Measurements from ENCODE around the gene ATP6V1B1.

The ATP6V1B1 gene

DNA sequence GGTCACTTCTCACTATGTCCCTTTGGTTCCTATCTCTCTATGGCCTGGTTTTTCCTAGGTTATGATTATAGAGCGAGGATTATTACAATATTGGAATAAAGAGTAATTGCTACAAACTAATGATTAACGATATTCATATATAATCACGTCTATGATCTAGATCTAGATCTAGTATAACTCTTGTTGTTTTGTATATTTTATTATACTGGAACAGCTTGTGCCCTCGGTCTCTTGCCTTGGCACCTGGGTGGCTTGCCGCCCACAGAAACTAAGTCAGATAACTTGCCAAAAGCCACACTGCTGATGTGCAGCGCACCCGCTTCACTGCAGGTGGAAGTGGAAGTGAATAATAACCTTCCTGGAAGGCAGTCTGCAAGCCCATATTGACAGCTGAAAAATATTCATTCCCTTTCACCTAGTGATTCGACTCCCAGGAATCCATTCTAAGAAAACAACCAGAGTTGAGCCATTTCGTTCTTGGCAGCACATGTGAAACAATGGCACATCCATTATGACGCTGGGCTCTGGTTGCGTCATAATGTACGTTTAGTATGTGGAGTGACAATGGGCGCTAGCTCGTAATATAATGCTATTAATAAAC lies 42.0 kb downstream of the ATP6V1B1 start:
- DNase-seq = peak; percentile 64 to 77

DNA sequence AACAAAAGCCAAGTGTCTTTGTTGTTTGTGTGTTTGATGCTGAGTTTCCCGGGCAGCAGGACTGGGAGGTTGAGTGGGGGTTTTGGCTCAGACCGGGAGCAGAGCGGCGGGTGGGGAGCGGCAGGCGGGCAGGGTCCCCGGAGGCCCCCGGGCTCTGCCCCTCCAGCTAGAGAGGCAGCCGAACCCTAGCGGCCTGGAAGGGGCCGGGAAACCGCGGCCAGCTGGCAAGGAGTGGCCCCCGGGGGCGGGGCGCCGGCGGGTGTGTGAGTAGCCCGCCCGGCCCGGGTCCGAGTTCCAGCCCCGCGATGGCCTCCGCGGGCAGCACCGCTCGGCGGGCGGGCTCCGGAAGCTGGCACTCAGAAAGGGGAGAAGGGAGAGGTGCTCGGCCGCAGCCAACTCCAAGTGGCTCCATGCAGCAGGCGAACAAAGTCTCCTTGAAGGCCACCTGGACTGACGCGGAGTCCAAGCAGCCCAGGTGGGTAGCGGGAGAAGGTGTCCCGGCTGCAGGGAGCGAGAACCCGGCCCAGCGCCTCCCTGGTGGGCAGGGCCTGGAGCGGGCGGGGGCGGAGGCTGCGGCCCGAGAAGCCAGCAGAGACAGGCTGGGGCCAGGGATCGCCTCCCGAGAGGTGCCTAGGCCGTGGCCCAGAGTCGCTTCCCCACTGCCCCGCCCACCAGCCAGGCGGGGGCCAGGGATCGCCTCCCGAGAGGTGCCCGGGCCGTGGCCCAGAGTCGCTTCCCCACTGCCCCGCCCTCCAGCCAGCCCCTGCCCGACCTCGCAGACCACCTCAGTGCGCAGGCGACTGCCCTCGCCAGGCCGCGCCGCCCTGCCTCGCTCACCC lies 42.9 kb downstream of the ATP6V1B1 start, which contains the start of gene ANKRD53:
Gene ANKRD53, plus strand, starts transcription at position 290 of the 839 bp plus-strand sequence. Its CDS starts 16 bp downstream, at position 306.
- DNase-seq = peak; percentile 16 to 21

DNA sequence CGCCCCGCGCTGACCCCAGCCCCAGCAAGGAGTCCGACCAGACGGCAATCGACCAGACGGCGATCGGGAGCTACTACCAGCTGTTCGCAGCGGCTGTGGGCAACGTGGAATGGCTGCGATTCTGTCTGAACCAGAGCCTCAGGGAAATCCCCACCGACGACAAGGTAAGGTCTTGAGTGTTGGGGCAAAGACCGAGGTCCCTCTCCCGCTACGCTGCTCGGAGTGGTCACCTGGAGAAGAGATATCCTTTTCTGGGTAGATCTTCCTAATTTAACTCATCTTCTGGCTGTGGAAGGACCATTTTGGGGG lies 43.4 kb downstream of the ATP6V1B1 start:
- no peak for DNase-seq

DNA sequence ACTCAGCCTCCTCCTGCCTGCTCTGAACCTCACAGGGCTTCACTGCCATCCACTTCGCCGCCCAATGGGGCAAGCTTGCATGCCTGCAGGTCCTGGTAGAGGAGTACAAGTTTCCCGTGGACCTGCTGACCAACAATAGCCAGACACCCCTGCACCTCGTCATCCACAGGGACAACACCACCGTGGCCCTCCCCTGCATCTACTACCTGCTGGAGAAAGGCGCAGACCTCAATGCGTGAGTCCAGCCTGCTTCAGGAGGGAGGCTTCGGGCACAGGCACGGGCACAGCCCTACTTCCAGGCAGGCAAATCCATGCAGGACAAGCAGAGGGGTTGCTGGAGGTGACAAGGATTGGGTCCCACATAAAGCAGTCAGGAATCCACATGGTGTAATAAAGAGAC lies 43.9 kb downstream of the ATP6V1B1 start:
- no peak for DNase-seq

DNA sequence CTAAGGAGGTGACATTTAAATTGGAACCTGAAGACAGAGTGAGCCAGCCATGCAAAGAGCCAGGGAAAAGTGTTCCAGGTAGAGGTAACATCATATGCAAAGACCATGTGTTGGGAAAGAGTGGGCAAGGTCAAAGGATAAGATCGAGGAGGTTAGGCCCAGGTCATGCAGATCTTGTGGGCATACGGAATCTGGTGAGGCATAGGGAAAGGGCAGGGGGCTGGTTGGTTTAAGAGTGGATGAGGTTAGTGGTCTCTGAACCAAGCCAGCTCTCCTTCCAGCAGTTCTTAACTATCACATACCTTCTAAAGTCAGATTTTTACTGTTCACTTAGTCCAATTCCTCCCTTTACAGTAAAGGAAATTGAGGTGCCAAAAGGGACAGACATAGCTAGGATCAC lies 45.7 kb downstream of the ATP6V1B1 start:
- DNase-seq = no peak

DNA sequence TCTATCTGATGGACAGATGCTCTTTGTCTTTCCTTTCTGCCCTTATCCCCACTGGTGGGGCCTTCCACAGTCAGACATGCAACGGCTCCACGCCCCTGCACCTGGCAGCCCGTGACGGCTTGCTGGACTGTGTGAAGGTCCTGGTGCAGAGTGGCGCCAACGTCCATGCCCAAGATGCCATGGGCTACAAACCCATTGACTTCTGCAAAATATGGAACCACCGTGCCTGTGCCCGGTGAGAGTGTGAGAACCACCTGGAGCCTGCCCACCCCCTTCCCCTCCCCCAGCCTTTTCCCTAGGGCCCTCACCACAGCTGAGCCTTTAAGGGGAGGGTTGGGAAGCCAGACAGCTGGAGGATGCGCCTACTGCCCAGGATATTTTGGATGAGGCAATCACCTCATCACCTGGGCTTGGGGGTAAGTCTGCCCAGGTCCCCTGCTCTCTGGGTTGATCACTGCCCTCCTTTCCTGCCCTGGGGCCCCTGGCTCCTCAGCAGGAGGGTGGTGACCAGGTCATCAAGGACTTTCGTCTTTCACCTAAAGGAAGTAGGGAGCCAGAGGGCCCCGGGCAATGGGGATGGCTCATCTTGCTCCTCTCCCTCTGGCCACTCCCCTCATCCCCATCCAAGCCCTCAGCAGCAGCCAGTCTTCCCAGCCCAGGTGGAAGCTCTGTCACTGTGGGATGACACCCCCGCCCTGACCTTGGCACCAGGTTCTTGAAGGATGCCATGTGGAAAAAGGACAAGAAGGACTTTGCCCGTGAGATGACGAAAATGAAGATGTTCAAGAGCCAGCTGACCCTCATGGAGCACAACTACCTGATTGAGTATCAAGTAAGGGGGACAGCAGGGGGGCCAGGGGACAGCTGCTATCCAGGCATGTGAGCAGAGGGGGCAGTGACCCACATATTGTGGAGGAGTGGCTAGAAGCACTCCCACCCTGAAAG lies 46.4 kb downstream of the ATP6V1B1 start:
- no peak for DNase-seq

DNA sequence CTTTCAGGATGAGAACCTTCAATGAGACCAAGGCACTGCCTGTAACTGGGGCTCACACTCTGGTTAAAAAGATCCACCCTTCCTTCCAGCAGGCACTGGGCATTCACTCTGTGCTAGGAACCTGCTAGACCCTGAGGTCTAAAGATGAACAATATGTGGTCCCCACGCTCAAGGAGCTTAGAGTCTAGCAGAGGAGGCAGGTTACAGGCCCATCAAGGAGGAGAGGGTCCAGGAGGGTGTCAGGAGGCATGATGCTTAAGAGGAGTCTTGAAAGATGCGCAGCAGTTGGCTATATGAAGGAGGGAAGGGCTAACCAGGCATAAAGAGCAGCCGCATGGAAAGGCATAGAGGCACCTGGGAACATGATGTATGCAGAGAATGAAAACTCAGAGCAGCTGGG lies 47.3 kb downstream of the ATP6V1B1 start:
- DNase-seq = no peak

DNA sequence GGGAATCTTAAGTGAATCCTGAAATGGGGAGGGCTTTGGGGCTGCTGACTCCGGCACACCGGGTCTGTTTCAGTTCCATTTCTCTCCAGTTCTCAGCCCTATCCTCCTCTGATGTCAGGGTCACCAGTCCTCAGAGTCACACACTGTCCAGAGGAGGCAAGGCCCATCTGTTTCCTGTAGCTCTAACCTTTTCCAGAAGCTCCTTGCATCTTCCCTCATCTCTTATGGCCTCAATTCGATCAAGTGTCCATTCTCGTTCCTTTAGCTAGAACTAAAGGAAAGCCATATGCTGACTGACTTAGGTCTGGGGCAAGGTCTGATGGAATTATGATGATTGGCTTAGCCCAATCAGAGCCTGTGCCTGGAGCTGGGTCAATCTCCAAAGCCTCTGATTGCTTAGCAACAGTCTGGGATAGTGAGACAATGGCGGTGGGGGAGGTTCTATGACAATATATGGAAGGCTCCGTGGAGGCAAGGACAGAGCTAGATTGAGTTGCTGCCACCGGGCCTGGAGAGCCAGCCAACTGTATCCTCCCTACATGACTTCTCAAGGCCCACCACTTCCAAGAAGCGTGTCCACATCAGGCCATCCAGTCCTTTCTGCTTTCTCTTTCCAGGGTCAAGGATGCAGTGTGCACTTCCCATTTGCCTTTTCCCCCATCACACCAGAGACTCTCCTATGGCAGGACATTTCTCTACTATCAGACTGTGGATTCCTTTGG lies 48.0 kb downstream of the ATP6V1B1 start:
- DNase-seq = no peak

DNA sequence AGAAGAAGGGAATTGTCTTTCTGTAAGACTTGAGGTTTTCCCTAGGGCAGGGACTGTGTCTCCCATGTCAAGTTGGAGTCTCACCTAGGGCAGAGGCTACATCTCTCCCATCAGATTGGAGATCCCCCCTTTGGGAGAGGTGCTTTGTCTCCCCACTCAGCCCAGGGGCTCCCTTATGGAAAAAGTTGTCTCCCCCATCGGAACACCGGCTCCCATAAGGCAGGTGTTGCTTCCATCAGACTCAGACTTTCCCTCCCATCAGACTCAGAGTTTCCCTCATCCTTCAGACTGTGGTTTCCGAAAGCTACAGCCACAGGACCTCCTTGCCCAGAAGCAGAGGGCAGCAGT lies 48.5 kb downstream of the ATP6V1B1 start:
- no peak for DNase-seq

DNA sequence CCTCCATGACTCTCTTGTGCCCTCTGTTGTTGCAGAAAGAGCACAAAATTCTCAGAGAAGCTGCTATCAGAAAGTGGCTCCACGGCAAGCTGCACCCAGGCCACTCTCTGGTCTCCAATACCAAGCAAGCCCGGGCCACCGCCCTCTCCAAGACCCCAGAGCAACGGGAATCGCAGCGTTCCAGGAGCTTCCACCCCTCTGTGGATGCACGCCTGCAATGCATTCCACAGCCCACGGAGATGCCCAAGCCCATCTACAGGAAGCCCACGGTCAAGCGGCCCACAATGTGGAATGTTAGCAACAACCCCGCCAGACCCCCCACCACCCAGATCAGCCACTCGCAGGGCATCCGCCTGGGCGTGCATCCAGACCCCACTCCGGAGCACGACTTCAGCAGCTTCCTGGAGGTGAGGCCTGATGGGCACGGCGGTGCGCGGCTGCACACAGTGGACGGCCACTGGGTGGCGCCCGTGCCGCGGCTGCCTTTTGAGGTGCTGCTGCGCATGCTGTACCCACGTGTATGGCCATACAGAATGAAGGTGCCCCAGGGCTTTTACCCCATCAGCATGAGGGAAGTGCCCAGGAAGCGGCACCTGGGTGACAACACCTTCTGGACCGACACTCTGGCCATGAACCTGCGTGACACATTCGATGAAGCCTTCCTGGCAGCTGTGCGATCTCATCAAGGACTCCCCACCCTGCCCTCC lies 49.0 kb downstream of the ATP6V1B1 start:
- DNase-seq = peak; percentile 36 to 76

DNA sequence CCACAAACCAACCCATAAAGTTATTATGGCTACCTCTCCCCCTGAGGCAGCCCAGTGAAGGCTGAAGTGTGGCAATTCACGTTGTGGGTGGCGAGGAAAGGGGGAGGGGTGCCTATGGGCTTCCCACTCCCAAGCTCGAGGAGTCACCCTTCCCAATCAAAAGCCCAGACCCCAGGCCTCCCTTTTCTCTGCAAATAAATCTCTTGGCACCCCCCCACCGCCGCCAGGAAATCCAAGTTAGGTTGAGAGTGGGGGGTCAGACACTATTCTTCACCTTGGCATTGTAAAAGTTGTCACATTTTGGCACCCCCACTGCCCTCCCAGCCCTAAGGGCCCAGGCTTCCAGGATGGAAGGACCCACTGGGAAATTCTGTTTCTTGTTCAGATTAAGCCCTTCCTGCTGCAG lies 49.6 kb downstream of the ATP6V1B1 start:
- DNase-seq = no peak

DNA sequence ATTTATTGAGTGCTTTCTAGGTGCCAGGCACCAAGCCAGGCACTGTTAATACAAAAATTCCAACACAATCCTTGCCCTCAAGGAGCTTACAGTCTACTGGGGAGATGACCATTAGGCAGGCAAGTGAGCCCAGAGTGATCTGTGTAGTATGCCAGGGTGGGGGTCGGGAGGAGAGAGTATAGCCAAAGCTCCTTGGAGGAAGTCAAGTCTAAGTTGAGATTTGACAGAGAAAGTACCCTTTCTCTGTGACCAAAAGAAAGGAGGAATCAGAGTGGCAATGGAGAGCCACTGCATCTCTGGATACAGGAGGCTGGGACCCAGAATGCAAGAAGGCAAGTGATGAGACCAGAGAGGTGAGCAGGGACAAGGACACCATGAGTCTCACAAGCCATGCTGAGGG lies 50.3 kb downstream of the ATP6V1B1 start:
- DNase-seq = no peak

DNA sequence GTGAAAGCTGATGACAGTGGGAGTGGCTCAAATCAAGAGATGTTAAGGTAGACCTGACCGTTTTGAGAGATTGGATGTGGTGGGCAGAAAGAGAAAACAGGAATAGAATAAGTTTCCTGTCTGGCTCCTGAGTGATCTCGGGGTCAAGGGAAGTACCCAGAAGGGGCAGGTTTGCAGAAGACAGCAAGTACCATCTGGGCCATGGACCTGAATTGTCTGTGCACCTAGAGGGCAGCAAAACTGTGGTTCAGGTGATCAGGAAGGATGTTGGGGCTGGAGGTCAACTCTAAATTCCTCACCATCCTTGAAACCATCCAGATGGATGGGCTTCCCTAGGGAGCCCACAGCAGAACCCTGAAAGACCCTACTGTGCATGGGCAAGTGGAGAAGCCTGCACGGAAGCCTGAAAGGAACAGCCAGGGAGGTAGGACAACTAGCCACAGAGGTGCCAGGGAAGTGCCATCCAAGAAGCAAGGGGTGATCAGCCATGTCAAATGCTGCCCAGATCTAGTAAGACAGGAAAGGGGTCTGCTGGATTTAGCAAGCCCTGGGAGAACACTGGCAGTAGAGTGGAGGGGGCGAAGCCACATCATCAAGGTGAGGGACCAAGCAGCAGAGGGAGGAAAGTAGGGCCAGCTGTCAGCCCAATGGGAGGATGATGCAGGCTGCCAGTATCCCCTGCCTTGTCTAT lies 50.9 kb downstream of the ATP6V1B1 start:
- no peak for DNase-seq

DNA sequence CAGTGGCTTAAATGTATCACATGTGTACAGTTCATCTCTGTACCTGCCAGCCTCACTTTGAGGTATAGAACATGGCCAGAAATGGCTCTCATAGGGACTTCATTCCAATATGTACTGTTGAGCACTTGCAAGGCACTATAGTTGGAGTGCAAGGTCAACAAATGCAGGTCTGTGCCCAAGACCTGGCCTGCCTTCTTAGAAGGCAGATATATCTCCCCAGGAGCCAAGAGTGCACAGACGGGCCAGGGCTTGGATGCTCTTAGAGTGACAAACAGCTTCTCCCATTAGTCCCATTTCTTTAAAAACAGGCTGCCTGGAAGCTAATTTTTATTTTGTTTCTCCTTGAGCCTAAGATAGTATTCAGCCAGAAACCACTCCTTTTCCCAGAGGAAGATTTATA lies 51.7 kb downstream of the ATP6V1B1 start:
- DNase-seq = no peak

DNA sequence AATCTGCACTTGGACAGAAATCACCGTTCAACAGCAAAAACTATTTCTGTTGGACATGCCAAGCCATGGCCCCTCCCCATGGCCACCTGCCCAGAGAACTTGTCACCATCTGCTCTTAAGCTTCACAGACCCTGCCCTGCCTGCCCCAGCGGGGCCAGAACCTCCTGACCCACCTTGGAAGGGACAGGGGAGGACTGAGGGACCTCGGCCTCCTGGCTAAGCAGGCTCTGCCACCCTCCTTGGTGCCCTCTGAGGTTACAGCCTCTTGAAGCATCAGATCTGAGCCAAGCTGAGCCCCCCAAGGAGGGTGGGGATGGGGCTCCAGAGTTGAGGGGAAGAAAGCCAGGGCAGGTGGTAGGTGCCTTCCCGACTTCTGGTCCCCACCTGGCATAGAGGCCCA lies 52.5 kb downstream of the ATP6V1B1 start:
- DNase-seq = no peak

DNA sequence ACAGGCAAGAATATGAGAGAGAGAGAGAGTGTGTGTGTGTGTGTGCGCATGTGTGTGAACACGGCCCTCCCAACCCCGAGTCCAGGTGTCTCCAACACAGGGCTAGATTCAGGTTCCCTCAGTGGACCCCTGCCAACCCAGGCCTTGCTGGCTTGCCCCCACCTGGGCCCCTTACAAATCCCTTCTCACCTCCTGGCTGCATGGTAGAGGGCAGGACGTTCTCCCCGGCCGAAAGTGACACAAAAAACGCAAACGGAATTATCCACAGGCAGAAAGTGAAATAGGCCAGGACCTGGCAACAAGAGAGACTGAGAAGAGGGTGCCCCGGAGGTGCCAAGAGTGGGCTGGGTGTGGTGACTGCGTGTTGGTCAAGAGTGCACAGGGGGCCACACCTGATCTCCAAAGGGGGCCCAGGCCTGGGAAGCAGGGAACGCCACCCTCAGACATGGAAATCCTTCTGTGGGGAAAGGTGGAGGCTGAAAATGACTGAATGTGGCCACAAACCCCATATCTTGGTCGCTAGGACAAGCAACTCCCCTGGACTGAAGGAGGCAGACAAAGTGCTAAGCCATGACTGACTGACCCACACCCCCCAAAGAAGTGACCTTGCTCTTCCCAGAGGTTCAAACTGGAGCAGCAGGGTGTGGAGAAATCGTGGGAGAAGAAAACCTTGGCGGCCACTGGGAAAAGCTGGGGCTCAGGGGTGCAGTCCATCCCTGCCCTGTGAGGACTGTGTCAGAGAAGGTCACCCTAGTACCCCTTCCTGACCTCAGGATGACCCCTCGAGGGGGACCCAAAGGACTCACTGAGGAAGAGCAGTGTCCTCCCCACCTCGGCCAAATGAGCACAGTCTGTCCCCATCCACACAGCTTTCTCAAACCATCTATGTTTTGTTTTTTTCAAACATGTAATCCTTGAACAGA lies 53.3 kb downstream of the ATP6V1B1 start:
- DNase-seq = no peak

DNA sequence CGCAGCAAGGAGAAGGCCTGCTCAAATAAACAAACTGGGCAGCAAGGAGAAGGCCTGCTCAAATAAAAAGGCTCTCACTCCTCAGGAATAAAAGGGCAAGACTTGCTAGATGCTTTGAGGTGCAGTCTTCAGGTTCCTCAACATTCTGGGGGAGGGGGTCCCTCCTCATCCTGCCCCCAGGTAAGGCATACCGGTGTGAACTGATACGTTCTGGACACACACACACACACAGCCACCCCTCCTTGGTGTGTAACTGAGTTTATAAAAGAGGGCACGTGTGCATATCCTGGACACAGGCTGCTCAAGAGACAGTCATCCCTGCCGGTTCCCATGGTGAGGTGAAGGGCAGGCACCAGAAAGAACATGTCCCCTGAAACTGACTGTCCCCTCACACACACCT lies 54.5 kb downstream of the ATP6V1B1 start:
- no peak for DNase-seq

DNA sequence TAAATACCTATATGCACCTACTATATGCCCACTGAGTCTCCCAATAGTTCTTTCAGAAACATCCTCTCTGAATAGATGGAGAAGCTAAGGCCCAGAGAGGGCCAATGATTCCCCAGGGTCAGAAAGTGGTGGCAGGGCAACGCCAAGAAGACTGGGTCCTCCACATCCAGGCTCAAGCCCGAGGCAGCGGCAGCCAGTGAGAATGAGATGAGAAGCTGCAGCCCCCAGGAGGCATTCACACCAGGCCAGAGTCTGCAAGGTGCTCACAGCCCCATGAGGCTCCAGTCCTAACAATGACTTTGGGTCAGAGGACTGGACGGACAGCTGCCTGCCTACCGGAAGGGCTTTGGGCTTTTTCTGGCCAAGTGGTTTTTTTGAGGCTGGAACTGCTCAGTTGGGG lies 55.4 kb downstream of the ATP6V1B1 start:
- DNase-seq = no peak

DNA sequence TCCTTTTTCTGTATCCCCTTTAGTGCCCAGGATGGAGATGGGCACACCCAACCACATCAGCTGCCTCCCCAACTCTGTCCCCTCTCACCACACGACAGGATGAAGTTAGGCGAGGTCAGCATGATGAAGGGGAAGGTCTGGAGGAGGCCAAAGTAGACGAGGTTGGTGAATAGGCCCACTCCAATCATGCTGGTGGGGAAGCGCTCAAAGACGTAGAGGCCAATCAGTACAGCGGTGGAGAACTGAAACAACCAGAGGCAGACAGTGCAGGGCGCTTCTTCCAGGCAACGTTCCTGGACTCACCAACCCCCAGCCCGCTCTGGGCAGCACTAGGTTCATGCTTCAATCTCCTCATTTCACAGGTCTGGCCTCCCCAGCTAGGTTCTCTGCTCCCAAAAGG lies 56.0 kb downstream of the ATP6V1B1 start:
- DNase-seq = no peak
